ENCODE measurements around the gene RBBP5. TPM values are rescaled to one million over a fixed set of nuclear protein-coding genes. Genes with fewer than 3 reads are reported as not detected.

RBBP5 gene
- total RNA-seq, 4 donors from 2014 or later: 7.0 to 36.7 (median 12.2) TPM

DNA sequence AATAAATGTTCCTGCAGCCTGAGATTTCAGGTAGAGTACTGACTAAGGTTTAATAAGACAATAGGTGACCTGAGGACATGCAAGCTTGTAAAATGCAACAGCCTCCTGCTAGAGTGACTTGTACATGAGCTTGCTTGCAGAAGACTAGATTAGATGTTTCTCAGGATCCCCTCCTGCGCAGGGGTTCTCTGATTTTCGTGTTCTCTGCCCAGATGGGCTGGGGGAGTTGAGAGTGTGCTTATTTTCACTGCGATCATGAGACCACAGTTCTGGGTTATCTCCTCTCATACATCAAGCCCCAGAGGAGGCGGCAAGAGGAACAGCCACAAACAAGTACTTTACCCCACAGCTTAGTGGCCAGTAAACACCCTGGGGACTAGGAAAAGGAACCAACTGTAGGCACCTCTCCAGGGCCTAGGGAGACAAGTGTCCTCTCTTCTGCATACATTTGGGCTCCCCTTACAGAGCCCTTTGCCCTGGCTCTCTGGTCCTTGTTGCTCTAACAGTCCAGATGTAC is 45.5 kb downstream of the RBBP5 start:
- TF ChIP-seq, protein P1, sequence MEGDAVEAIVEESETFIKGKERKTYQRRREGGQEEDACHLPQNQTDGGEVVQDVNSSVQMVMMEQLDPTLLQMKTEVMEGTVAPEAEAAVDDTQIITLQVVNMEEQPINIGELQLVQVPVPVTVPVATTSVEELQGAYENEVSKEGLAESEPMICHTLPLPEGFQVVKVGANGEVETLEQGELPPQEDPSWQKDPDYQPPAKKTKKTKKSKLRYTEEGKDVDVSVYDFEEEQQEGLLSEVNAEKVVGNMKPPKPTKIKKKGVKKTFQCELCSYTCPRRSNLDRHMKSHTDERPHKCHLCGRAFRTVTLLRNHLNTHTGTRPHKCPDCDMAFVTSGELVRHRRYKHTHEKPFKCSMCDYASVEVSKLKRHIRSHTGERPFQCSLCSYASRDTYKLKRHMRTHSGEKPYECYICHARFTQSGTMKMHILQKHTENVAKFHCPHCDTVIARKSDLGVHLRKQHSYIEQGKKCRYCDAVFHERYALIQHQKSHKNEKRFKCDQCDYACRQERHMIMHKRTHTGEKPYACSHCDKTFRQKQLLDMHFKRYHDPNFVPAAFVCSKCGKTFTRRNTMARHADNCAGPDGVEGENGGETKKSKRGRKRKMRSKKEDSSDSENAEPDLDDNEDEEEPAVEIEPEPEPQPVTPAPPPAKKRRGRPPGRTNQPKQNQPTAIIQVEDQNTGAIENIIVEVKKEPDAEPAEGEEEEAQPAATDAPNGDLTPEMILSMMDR (IDR thresholded peaks at IDR 0.05): no peak
- no peak for TF ChIP-seq POLR2A (IDR thresholded peaks at IDR 0.05)
- Histone ChIP-seq H3K27me3 (no peaks in the 10 kb centered on the region), H3K9me3 (no peaks in the 10 kb centered on the region), H3K27ac (no peak overlapping the region), H3K4me1 (peaks cover 0 to 6% (median 0%) of the 10 kb centered on the region in 3 donors), H3K36me3 (no peaks in the 10 kb centered on the region), H3K4me3 (no peak overlapping the region)
- no peak for DNase-seq
- 74 to 78% methylated on average over 4 of the region's 4 CpGs for WGBS, 2 donors
- intact Hi-C loops (cut with DNase I): no loop called here

DNA sequence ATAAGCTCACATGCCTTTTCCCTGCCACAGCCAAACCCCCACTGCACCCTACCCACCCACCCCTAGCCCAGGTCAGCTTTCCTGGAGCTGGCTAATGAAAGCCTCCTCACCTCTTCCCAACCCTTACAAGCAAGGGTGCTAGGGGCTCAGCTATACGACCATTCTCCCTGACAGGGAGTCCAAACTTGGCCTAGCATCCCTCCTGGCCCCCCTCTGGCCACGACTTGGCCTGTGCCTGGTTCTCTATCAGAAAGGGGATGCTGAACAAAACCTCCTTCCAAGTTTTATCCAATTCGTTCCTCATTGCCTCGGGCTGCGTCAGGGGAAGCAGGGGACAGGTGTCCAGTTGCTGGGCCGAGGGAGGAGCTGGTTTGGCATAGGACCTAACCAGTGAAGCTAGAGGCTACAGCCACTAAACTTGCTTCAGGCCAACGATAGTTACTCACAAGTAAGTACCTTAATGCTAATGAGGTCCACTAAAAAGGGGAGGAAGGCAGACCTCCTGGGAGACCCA is 46.1 kb downstream of the RBBP5 start:
- Histone ChIP-seq H3K4me3 (no peak overlapping the region), H3K27ac (no peak overlapping the region), H3K4me1 (peaks cover 0 to 6% (median 0%) of the 10 kb centered on the region in 3 donors), H3K9me3 (no peaks in the 10 kb centered on the region), H3K27me3 (no peaks in the 10 kb centered on the region), H3K36me3 (no peaks in the 10 kb centered on the region)
- TF ChIP-seq, protein P1 (IDR thresholded peaks at IDR 0.05): no peak
- no peak for TF ChIP-seq POLR2A (IDR thresholded peaks at IDR 0.05)
- intact Hi-C loops (cut with DNase I): no loop called here
- 50% methylated on average over 1 to 2 of the region's 7 CpGs for whole genome bisulfite sequencing, 2 donors
- no peak for DNase-seq

DNA sequence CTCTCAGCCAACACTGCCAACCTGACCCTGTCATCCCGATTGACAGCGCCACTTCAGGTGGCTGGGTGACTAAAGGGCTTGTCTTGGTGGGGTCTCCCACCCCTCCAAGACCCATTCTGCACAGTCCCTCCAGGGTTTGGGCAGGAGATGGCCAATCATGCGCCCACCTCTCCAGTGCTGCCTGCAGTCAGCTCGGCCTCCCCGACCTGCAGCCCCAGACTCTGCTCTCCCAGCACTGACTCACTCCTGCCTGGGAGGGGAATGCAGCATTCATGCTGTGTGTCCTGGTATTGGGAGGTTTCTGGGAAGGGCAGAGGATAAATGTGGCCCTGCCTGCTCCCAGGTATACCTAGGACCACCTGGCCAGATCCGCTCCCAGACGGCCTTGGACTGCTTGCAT is 47.3 kb downstream of the RBBP5 start:
- DNase-seq: no peak
- WGBS, 2 donors: 72 to 90% methylated on average over 3 to 5 of the region's 7 CpGs
- Histone ChIP-seq H3K4me3 (no peak overlapping the region), H3K36me3 (no peaks in the 10 kb centered on the region), H3K27ac (no peak overlapping the region), H3K4me1 (peaks cover 0 to 6% (median 0%) of the 10 kb centered on the region in 3 donors), H3K9me3 (no peaks in the 10 kb centered on the region), H3K27me3 (no peaks in the 10 kb centered on the region)
- intact Hi-C loops (cut with DNase I): no loop called here
- TF ChIP-seq, protein P1 (IDR thresholded peaks at IDR 0.05): no peak
- TF ChIP-seq POLR2A (IDR thresholded peaks at IDR 0.05): no peak

DNA sequence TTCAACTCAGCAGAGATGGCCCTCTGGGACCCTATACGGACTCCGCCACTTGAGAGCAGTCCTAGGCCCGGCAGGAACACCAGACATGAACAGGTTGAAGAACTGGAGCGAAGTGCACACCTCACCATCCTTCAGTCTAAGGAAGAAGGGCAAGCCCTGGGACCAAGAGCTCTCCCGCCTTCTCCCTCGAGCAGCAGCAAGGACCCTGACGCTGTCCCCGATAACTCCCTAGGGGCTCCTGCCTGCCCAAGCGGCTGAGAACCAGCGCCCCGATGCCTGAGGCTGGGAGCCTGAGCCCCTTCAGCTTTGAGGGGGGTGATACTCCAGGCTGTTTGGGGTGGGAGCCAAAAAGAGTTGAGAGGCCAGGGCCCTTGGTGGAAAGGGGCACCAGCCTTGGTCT is 47.7 kb downstream of the RBBP5 start:
- intact Hi-C loops (cut with DNase I): no loop called here
- no peak overlapping the region for H3K27ac ChIP-seq
- H3K9me3 ChIP-seq: no peaks in the 10 kb centered on the region
- DNase-seq: no peak
- TF ChIP-seq, protein P1 (IDR thresholded peaks at IDR 0.05): no peak
- TF ChIP-seq POLR2A (IDR thresholded peaks at IDR 0.05): no peak
- no peaks in the 10 kb centered on the region for H3K36me3 ChIP-seq
- no peaks in the 10 kb centered on the region for H3K27me3 ChIP-seq
- 82 to 90% methylated on average over 4 to 6 of the region's 11 CpGs for WGBS, 2 donors
- peaks cover 0 to 6% (median 0%) of the 10 kb centered on the region in 3 donors for H3K4me1 ChIP-seq
- no peak overlapping the region for H3K4me3 ChIP-seq

DNA sequence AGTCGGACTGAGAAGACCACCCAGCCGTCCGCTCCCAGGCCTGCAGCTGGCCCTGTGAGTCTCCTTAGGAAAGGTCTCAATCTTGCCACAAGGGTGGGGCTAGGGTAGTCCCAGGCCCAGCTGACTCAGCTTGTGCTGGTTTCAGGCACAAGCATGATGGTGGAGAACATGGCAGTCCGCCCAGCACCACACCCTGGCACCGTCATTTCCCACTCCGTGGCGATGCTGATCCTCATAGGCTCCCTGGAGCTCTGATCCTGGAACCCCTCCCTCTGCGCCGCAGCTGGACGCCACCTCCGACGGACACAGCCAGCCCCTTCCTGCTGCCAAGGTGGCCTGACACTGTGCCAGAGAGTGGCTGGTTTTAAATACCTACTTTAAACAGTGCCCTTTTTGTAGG is 48.3 kb downstream of the RBBP5 start:
- Histone ChIP-seq H3K36me3 (no peaks in the 10 kb centered on the region), H3K4me3 (no peak overlapping the region), H3K9me3 (no peaks in the 10 kb centered on the region), H3K4me1 (peaks cover 0 to 6% (median 0%) of the 10 kb centered on the region in 3 donors), H3K27ac (no peak overlapping the region), H3K27me3 (no peaks in the 10 kb centered on the region)
- WGBS, 2 donors: 70 to 86% methylated on average over 4 to 5 of the region's 12 CpGs
- TF ChIP-seq, protein P1 (IDR thresholded peaks at IDR 0.05): no peak
- no peak for TF ChIP-seq POLR2A (IDR thresholded peaks at IDR 0.05)
- DNase-seq: no peak
- intact Hi-C loops (cut with DNase I): no loop called here
